Transverse colon (tissue), 3 donors: Measurements from ENCODE around the gene HTR2A.

Source experiments
- EP300 ChIP-seq: sonication (generic); formaldehyde crosslinking; IDR thresholded peaks from one replicate; pipeline ENCODE4 v1.6.1; 2017; ENCODE audit warnings: antibody characterized with exemption, low read depth
- TF ChIP-seq, protein P1 (sequence below), 5 experiments: fragments of 200-600 bp in 3 of 5; fragments of 450-650 bp in 2 of 5; sonication (generic) in 3 of 5; IDR thresholded peaks; 1 replicate in 2 of 5; 2 replicates in 3 of 5; pipeline ENCODE4 v1.5.1; 2016 to 2017; ENCODE audit warnings: antibody characterized with exemption in 5 of 5, inconsistent platforms in 3 of 5, mild to moderate bottlenecking in 2 of 5, moderate library complexity in 1 of 5

DNA sequence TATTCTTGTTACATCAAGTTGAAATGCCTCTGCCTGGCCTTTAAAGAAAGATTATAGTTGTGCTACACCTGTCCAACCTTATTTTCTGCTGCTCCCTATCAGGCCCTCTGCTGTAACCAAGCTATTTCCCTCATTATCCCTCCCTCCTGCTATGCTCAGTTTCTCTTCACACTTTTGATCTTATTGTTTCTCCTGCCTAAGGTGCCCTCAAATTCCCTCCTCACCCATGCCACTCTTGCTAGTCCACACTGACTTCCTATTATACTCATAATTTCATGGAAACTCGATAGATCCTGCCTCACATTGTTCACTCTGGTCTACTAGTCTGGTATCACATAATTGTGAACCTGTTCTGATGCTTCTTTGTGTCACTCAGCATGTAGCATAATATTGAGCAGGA, 80.5 kb downstream of the HTR2A start:
- TF ChIP-seq, protein P1, sequence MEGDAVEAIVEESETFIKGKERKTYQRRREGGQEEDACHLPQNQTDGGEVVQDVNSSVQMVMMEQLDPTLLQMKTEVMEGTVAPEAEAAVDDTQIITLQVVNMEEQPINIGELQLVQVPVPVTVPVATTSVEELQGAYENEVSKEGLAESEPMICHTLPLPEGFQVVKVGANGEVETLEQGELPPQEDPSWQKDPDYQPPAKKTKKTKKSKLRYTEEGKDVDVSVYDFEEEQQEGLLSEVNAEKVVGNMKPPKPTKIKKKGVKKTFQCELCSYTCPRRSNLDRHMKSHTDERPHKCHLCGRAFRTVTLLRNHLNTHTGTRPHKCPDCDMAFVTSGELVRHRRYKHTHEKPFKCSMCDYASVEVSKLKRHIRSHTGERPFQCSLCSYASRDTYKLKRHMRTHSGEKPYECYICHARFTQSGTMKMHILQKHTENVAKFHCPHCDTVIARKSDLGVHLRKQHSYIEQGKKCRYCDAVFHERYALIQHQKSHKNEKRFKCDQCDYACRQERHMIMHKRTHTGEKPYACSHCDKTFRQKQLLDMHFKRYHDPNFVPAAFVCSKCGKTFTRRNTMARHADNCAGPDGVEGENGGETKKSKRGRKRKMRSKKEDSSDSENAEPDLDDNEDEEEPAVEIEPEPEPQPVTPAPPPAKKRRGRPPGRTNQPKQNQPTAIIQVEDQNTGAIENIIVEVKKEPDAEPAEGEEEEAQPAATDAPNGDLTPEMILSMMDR (IDR thresholded peaks at IDR 0.05): no peak
- TF ChIP-seq EP300: no peak
